Measurements from ENCODE around the gene SPECC1. TPM values are rescaled to one million over a fixed set of nuclear protein-coding genes. Genes with fewer than 3 reads are reported as not detected.

Gene SPECC1
- total RNA-seq, 1 donor from 2014 or later = 35.6 TPM

DNA sequence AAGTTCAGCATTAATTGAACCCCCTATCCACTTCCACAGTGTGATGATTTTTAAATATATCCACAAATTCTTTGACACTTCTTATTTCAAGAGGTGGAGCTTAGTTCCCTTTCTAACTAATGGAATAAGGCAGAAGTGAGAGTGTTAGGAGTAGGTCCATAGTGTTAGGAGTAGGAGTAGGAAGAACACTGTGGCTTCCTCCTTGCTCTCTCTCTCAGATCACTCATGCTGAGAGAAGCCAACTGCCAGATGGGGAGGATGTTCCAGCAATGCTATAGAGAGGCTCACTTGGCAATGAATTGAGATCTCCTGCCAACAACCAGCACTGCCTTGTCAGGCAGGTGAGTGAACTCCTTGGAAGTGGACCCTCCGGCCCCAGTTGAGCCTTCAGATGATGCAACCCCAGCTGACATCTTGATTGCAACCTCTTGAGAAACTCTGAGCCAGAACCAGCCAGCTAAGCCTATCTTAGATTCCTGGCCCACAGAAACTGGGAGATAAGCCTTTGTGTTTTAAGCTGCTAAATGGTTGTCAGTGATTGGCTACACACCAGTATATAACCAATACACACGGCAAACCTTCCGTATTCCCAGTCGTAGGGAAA is 44.3 kb downstream of the SPECC1 start:
- DNase-seq (ENCODE audit: low spot score in 2 of 2, unreplicated experiment in 2 of 2) = no peak
- H3K36me3 Mint-ChIP-seq = no peaks in the 10 kb centered on the region
- no peak overlapping the region for H3K4me3 Mint-ChIP-seq
- no peak overlapping the region for H3K27ac Mint-ChIP-seq
- TF ChIP-seq, protein P1, sequence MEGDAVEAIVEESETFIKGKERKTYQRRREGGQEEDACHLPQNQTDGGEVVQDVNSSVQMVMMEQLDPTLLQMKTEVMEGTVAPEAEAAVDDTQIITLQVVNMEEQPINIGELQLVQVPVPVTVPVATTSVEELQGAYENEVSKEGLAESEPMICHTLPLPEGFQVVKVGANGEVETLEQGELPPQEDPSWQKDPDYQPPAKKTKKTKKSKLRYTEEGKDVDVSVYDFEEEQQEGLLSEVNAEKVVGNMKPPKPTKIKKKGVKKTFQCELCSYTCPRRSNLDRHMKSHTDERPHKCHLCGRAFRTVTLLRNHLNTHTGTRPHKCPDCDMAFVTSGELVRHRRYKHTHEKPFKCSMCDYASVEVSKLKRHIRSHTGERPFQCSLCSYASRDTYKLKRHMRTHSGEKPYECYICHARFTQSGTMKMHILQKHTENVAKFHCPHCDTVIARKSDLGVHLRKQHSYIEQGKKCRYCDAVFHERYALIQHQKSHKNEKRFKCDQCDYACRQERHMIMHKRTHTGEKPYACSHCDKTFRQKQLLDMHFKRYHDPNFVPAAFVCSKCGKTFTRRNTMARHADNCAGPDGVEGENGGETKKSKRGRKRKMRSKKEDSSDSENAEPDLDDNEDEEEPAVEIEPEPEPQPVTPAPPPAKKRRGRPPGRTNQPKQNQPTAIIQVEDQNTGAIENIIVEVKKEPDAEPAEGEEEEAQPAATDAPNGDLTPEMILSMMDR (IDR thresholded peaks at IDR 0.05; ENCODE audit: unreplicated experiment) = no peak
- peaks cover 21% of the 10 kb centered on the region for H3K27me3 Mint-ChIP-seq (ENCODE audit: low read depth)
- no peaks in the 10 kb centered on the region for H3K4me1 Mint-ChIP-seq
- peaks cover 7% of the 10 kb centered on the region for H3K9me3 Mint-ChIP-seq

DNA sequence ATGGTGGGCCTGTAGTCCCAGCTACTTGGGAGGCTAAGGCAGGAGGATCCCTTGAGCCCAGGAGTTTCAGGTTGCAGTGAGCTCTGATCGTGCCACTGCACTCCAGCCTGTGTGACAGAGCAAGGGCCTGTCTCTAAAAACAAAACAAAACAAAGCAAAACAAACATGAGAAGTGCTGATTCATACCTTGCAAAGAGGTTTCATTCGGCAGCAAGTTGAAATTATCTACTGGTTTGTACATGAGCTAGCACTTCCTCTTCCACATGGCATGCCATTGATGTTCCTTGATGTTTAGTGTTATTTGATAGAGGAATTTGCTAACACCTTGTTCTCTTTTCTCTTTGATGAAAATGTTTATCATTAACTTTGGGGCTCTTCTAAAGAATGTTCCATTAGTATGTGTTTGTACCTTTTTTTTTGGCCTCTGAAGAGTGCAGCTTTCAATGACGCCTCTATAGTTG is 50.6 kb downstream of the SPECC1 start:
- Mint-ChIP-seq H3K27me3 (ENCODE audit: low read depth) (peaks cover 12% of the 10 kb centered on the region), H3K4me1 (no peaks in the 10 kb centered on the region), H3K36me3 (no peaks in the 10 kb centered on the region), H3K27ac (no peak overlapping the region), H3K9me3 (no peaks in the 10 kb centered on the region), H3K4me3 (no peak overlapping the region)
- no peak for DNase-seq (ENCODE audit: low spot score in 2 of 2, unreplicated experiment in 2 of 2)
- TF ChIP-seq, protein P1 (IDR thresholded peaks at IDR 0.05; ENCODE audit: unreplicated experiment) = no peak

DNA sequence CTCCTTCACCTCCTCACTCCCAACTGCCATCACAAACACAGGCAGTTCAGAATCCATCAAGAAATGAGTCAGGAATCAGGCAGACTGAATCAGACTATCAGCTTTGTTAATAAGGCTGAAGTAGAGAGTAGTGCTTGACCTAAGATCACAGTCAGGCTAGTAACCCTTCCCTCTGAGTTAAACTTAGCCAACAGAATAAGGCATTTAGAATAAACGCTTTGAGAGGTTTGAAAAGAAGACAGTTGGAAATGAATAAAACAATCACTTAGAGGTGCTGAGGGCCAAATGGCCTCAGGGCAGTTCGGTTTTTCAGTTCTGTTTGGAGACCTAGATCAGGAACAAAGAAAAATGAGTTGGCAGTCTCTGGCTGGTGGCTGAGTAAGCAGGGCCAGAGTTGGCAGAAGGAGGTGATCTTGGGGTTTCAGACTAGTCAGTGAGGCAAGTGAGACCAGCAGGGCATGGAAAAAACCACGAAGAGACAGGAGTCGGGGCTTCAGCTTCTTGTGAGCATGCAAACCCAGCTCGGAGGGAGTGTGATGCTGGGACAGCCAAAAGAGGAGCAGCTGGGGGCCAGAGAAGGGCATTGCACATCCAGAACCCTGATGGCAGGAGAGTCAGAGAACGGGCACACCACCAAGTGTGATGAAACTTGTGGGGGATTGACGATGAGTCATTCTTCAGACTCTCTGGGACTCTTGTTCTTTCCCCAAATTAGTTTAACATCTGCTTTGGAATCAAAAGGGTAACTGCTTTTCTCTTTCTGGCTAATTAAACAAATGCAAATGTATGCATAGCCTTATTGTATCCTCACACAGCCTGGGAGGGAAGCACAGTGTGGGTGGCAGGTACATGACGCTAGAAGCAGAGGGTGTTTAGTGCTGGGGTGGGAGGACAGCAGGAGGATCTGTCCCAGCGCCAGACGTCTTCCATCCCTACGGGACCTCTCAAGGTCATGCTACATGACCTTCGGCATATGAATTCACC is 54.8 kb downstream of the SPECC1 start:
- Mint-ChIP-seq H3K27me3 (ENCODE audit: low read depth) (peaks cover 7% of the 10 kb centered on the region), H3K9me3 (no peaks in the 10 kb centered on the region), H3K4me3 (no peak overlapping the region), H3K4me1 (peaks cover 5% of the 10 kb centered on the region), H3K27ac (no peak overlapping the region), H3K36me3 (no peaks in the 10 kb centered on the region)
- DNase-seq (ENCODE audit: low spot score in 2 of 2, unreplicated experiment in 2 of 2) = no peak
- TF ChIP-seq, protein P1 (IDR thresholded peaks at IDR 0.05; ENCODE audit: unreplicated experiment) = no peak

DNA sequence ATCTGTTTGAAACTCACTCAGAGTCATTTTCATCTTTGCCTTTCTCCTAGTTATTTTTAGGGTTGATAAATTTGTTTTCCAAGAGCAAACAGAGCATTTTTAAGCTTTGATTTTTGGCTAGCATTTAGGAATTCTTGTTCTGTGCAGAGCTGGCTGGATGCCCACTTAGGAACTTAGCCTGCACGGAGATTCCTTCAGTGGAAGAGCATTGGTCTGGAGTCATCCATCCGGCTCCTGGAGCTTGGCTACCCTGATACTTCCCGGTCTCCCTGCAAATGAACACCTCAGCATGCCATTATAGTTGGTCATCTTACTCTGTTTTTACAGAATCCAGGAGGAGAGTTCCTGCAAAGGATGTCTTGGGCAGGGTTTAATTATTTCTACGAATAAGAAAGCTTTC is 57.1 kb downstream of the SPECC1 start:
- no peak overlapping the region for H3K4me3 Mint-ChIP-seq
- no peak for DNase-seq (ENCODE audit: low spot score in 2 of 2, unreplicated experiment in 2 of 2)
- H3K4me1 Mint-ChIP-seq = peaks cover 5% of the 10 kb centered on the region
- H3K27me3 Mint-ChIP-seq (ENCODE audit: low read depth) = peaks cover 12% of the 10 kb centered on the region
- TF ChIP-seq, protein P1 (IDR thresholded peaks at IDR 0.05; ENCODE audit: unreplicated experiment) = no peak
- H3K36me3 Mint-ChIP-seq = no peaks in the 10 kb centered on the region
- H3K27ac Mint-ChIP-seq = no peak overlapping the region
- H3K9me3 Mint-ChIP-seq = no peaks in the 10 kb centered on the region

DNA sequence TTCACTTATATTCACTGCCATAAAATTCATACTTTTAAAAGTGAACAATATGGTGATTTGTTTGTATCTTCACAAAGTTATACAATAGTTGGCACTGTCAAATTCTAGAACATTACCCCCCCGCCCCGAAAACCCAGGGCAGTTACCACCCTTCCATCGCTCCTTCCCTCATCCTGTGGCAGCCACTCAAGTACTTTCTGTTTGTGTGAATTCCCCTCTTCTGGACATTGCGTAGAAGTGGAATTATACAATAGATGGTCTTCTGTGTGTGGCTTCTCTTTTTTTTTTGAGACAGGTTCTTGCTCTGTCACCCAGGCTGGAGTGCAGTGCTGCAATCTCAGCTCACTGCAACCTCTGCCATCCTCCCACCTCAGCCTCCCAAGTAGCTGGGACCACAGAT is 58.6 kb downstream of the SPECC1 start:
- H3K27me3 Mint-ChIP-seq (ENCODE audit: low read depth) = peaks cover 12% of the 10 kb centered on the region
- no peaks in the 10 kb centered on the region for H3K36me3 Mint-ChIP-seq
- H3K27ac Mint-ChIP-seq = no peak overlapping the region
- no peak for DNase-seq (ENCODE audit: low spot score in 2 of 2, unreplicated experiment in 2 of 2)
- H3K4me3 Mint-ChIP-seq = no peak overlapping the region
- peaks cover 5% of the 10 kb centered on the region for H3K4me1 Mint-ChIP-seq
- TF ChIP-seq, protein P1 (IDR thresholded peaks at IDR 0.05; ENCODE audit: unreplicated experiment) = no peak
- H3K9me3 Mint-ChIP-seq = no peaks in the 10 kb centered on the region

Data from mesothelial cell of epicardium (in vitro differentiated cells).